ENCODE data around the gene RNF213. TPM values are rescaled to one million over a fixed set of nuclear protein-coding genes. Genes with fewer than 3 reads are reported as not detected.

The RNF213 gene
- total RNA-seq, 4 donors from 2014 or later = 90.5 to 186 (median 142) TPM

DNA sequence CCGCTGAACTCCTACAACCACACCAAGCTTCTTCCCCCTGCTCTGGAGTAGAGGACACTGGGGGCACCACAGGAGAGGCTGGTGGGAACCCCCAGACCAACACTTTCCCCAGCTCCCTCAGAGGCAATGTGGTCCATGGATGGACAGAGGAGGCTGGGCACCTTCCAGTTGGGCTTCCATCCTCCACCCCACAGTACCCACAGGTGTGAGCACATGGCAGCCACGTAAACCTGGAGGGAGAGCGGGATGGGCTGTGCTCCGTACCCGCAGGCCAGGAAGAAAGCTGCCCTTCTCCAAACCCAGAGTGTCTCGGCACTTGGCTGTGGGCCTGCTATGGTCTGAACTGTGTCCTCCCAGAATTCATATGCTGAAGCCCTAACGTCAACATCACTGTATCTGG lies 42.3 kb upstream of the RNF213 start:
- H3K9me3 ChIP-seq = no peaks in the 10 kb centered on the region
- TF ChIP-seq POLR2A (IDR thresholded peaks at IDR 0.05) (no peak), CTCF (IDR thresholded peaks at IDR 0.05) (no peak)
- H3K36me3 ChIP-seq = no peaks in the 10 kb centered on the region
- H3K27me3 ChIP-seq = no peaks in the 10 kb centered on the region
- H3K4me1 ChIP-seq = peaks cover 0 to 6% of the 10 kb centered on the region in 2 donors
- H3K27ac ChIP-seq = no peak overlapping the region
- H3K4me3 ChIP-seq = no peak overlapping the region
- no peak for DNase-seq
- intact Hi-C loops (cut with DNase I; ENCODE audit: low total_unique reads) = no loop called here

DNA sequence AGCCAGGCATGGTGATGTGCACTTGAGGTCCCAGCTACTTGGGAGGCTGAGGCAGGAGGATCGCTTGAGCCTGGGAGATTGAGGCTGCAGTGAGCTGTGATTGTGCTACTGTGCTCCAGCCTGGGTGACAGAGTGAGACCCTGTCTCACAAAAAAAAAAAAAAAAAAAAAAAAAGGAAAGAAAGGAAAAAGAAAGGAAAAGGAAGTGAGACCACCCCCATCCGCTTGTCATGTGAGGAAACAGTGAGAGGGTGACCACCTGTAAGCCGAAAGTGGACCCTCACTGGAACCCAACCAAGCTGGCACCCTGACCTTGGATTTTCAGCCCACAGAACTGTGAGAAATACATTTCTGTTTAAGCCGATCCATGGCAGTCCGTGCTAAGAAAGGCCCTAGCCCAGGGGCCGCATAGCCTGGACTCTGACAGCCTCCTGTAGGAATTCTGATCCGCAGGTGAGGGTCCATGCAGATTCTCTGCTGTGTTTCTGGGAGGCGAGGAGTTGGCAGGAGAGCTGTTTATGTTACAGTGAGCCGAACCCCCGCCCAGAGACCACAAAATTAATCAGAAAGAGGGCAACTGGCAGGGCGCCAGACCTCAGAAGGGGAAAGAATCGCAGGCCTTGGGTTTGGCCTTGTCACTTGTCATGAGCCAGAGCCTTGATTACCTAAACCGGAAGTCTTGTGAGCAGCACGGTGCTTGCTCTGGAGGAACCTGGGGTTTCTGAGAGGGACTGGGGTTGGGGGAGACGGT lies 41.5 kb upstream of the RNF213 start:
- peaks cover 0 to 6% of the 10 kb centered on the region in 2 donors for H3K4me1 ChIP-seq
- intact Hi-C loops (cut with DNase I; ENCODE audit: low total_unique reads) = no loop called here
- peak overlapping the region; percentile 84 to 86 for H3K27ac ChIP-seq
- H3K36me3 ChIP-seq = no peaks in the 10 kb centered on the region
- no peak for TF ChIP-seq CTCF (IDR thresholded peaks at IDR 0.05)
- no peak for TF ChIP-seq POLR2A (IDR thresholded peaks at IDR 0.05)
- DNase-seq = peak; percentile 55 to 65
- no peaks in the 10 kb centered on the region for H3K9me3 ChIP-seq
- no peaks in the 10 kb centered on the region for H3K27me3 ChIP-seq
- peak overlapping the region; percentile 83 to 99 for H3K4me3 ChIP-seq

DNA sequence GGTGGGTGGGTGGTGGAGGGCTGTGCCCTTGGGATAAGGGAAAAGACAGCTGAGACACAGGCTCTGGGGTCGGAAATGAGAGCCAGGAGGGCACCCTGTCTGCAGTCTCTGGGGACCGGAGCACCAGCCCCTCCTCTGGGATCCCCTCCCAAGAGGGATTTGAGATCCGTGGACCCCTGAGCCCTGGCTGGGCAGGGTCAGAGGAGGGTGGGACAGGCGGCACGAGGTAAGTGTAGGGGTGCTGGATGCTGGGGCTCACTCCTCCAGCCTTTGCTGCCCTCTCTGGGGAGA lies 40.9 kb upstream of the RNF213 start:
- Histone ChIP-seq H3K4me1 (peaks cover 0 to 6% of the 10 kb centered on the region in 2 donors), H3K9me3 (no peaks in the 10 kb centered on the region), H3K27ac (peak overlapping the region; percentile 84 to 86), H3K27me3 (no peaks in the 10 kb centered on the region), H3K4me3 (peak overlapping the region; percentile 83 to 99), H3K36me3 (no peaks in the 10 kb centered on the region)
- DNase-seq = no peak
- TF ChIP-seq POLR2A (IDR thresholded peaks at IDR 0.05) = no peak
- no peak for TF ChIP-seq CTCF (IDR thresholded peaks at IDR 0.05)
- intact Hi-C loops (cut with DNase I; ENCODE audit: low total_unique reads) = no loop called here

DNA sequence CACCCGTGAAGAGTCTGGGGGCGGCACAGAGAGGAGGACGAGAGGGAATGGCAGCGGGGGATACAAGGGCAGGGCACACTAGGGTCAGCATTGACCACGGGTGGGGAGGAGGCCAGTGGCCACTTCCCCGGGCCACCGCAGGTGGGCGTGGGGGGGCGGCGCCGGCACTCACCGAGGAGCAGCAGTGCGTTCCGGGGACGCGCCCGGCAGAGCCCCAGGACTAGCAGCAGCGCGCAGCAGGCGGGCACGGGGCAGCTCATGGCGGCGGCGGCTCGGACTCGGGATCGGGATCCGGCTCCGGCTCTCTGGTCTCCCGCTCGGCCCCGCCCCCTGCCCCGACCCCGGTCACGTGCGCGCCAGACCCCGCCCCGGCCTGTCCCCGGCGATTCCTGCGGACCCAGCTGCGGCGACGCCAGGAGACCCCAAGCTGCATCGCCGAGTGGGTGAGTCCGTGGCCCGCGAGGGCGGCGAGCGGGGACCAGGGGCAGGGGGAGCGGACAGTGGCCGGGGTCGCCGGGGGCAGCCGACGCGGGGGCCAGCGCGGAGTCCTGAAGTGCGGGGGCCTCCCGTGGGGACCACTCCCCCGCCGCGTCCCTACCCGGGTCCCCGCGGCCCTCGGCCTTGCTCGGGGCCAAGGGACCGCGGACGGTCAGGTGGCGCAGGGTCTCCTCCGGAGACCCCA lies 40.5 kb upstream of the RNF213 start, which contains the start of the genes SGSH and SLC26A11:
Gene SGSH, minus strand, starts transcription at position 280 of the 682 bp plus-strand sequence. Its CDS starts 20 bp downstream, at position 260.
Gene SLC26A11, plus strand, starts transcription at position 374 of the 682 bp plus-strand sequence. CDS start 1,134 bp downstream, outside the sequence.
- DNase-seq = peak; percentile 77 to 78
- Histone ChIP-seq H3K36me3 (no peaks in the 10 kb centered on the region), H3K4me1 (peaks cover 0 to 6% of the 10 kb centered on the region in 2 donors), H3K9me3 (no peaks in the 10 kb centered on the region), H3K27ac (peak within 1 kb of the TSS; percentile 84 to 86), H3K27me3 (no peaks in the 10 kb centered on the region), H3K4me3 (peak within 1 kb of the TSS; percentile 83 to 99)
- TF ChIP-seq CTCF (IDR thresholded peaks at IDR 0.05) = no peak
- TF ChIP-seq POLR2A (IDR thresholded peaks at IDR 0.05) = peak in 1 of 2 donors; percentile 47
- intact Hi-C loops (cut with DNase I; ENCODE audit: low total_unique reads) = no loop called here

GRCh38 chr17:80220736-80221215 lies 39.9 kb upstream of the RNF213 start:
- intact Hi-C loops (cut with DNase I; ENCODE audit: low total_unique reads) = no loop called here
- peak overlapping the region; percentile 84 to 86 for H3K27ac ChIP-seq
- peak; percentile 36 to 40 for DNase-seq

More at GRCh38 chr17:80220736-80221215, 39.9 kb upstream of the RNF213 start:
- Histone ChIP-seq H3K9me3 (no peaks in the 10 kb centered on the region), H3K4me3 (peak overlapping the region; percentile 83 to 99), H3K36me3 (no peaks in the 10 kb centered on the region), H3K27me3 (no peaks in the 10 kb centered on the region), H3K4me1 (peaks cover 0 to 6% of the 10 kb centered on the region in 2 donors)
- TF ChIP-seq CTCF (IDR thresholded peaks at IDR 0.05) = no peak
- TF ChIP-seq POLR2A (IDR thresholded peaks at IDR 0.05) = no peak
